Stomach (tissue), 4 donors: Measurements from ENCODE around the gene MAPK8IP2.

Experiments
- EP300 ChIP-seq: sonication (generic); formaldehyde crosslinking; IDR thresholded peaks from one replicate; pipeline ENCODE4 v1.6.1; 2017; ENCODE audit warnings: antibody characterized with exemption
- TF ChIP-seq, protein P1 (sequence below), 7 experiments: fragments of 450-650 bp in 4 of 7; fragments of 200-600 bp in 3 of 7; sonication (generic) in 3 of 7; IDR thresholded peaks; one replicate each; pipeline ENCODE4 v1.5.1; 2016 to 2019; ENCODE audit warnings: antibody characterized with exemption in 7 of 7, control low read depth in 2 of 7, mild to moderate bottlenecking in 1 of 7

- TF ChIP-seq, protein P1, sequence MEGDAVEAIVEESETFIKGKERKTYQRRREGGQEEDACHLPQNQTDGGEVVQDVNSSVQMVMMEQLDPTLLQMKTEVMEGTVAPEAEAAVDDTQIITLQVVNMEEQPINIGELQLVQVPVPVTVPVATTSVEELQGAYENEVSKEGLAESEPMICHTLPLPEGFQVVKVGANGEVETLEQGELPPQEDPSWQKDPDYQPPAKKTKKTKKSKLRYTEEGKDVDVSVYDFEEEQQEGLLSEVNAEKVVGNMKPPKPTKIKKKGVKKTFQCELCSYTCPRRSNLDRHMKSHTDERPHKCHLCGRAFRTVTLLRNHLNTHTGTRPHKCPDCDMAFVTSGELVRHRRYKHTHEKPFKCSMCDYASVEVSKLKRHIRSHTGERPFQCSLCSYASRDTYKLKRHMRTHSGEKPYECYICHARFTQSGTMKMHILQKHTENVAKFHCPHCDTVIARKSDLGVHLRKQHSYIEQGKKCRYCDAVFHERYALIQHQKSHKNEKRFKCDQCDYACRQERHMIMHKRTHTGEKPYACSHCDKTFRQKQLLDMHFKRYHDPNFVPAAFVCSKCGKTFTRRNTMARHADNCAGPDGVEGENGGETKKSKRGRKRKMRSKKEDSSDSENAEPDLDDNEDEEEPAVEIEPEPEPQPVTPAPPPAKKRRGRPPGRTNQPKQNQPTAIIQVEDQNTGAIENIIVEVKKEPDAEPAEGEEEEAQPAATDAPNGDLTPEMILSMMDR (IDR thresholded peaks at IDR 0.05): no peak
- TF ChIP-seq EP300: no peak
These were observed 15.4 kb upstream of the MAPK8IP2 start for GRCh38 chr22:50585238-50585637.
